GM18519 (cell line): Measurements from ENCODE around the gene GDF9.
A peak's percentile ranks its signal among the peaks of the same experiment; 100 is the strongest.

Experiments
- ATAC-seq: cut with Tn5 transposase; IDR thresholded peaks from one replicate; pipeline ENCODE4 v1.9.1; 2021; ENCODE audit warnings: mild to moderate bottlenecking, moderate library complexity; ENCODE audit not compliant: unreplicated experiment, low FRiP score

GDF9 gene

DNA sequence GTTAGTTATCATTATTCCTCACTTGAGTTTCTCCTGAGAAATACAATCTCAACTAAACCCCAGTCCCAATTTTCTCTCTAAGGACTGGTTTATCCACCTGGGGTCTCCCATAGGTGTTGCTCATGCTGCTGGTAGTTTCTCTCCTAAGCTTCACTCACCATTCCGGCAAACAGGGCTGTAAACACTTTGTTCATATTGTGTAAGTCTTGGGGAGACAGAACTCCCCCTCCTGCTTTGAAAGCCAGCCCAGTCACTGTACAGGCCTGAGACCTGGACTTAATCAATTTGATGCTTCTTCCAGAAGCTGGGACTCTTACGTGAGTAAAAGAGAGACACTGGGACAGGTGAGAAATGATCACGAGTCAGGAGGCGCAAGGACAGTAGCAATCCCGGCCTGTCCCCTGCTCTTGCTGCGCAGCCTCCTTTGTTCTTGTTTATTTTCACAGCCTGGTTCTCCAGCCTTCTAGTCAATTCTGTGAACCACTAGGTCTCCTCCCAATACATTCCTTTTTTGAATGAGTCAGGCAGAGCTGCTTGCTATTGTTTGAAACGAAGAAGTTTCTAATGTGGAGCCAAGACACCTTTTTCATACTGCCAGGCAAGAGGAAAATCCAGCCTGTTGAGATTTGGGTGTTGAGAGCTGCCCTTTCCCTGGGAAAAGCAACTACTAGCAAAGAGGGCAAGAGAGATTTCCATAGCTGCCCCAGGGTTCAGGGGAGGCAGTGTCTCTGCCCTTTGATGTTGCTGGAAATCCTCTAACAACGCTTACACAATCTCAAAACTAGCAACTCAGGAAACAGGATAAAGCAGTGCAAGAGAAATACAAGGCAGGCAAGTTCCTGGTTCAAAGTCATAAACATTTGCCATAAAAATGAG, 26.6 kb downstream of the GDF9 start:
- no peak for ATAC-seq

DNA sequence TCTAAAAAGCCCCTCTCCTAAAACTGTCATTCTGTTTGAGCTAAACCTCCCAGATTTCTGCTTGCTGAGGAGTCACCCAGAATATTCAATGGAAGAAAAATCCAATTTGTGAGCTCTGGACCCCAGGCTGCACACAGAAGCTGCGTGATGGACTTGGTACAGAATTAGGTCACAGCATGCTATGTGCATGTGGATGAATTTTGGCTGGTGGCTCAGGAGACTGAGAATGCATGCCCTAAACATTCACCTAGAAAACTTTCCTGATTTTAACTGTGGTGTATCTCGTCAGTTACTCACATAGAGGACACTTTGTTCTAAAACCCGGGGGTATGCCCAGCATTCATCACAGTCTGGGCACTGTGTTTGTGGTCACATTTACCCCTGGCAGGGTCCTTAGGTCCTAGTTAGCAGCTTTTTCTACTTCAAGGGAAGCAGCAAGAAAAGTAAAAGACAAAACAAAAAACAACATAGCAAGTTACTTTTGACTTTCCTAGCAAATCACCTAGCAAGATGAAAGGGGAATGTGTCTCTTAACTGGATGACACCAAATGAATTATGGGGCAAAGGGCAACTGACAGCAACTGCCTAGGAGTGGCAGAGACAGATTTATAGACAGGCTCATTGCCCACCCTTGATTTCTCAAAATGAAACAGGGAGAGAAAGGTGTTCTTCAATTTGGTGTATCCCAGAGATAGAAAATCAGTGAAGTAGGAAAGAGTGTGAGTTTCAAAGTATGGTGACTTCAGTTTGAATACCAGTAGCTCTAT, 27.6 kb downstream of the GDF9 start:
- ATAC-seq, result no peak

DNA sequence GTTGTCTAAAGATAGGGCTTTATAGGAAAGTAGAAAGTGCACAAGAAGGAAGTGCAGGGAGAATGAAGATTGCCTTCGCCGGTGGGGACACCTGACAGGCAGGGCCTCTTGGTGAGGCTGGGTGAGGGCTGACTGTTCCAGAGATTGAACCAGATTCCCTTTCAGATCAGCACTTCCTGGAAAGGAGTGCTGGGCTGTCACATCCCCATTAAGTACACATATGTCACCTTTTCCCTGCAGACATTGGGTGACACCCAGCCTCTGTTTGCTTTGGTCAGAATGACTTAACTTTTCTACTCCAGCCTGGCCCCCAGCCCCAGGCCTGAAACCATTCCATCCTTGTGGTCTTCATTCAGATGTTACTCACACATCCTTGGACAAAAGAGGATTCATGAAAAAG, 28.4 kb downstream of the GDF9 start:
- ATAC-seq, result no peak

DNA sequence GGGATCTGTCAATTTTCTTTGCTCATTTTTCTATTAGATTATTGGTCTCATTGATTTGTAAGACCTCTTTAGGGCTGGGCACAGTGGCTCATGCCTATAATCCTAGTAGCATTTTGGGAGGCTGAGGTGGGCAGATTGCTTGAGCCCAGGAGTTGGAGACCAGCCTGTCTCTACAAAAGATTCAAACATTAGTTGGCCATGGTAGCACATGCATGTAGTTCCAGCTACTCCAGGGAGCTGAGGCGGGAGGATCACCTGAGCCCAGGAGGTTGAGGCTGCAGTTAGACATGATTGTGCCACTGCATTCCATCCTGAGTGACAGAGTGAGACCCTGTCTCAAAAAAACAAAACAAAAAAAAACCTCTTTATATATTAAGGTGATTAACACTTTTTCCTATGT, 29.4 kb downstream of the GDF9 start:
- ATAC-seq, result no peak

DNA sequence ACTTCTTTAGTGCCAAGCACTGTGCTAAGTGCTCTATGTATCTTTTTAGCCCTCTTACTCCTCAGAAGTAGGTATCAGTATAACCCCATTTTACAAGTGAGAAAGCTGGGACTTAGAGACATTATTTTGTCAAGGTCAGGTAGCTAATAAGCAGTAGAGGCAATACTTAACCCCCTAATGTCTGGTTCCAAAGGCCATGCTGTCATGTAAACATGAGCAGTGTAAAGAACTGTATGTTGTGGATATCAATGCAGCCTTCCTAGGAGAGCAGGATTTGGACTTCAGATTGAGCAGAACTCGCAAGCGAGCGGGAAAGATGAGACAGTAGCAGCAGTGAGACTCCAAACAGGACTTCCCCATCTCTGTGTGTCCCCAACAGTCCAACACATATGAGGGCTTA, 32.2 kb downstream of the GDF9 start:
- ATAC-seq, result no peak

DNA sequence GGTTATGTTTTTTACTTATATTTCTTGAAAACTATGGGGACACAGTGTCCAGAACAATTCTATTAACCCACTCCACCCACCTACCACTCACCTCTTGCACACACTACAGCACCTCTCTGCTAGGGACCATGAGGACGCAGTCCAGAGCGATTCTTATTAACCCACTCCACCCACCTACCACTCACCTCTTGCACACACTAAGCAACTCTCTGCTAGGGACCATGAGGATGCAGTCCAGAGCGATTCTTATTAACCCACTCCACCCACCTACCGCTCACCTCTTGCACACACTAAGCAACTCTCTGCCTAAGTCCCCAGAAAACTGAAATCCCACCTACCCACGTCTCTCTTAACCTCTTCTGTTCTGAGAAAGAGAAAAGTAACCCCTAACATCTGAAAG, 33.7 kb downstream of the GDF9 start:
- ATAC-seq, result no peak

DNA sequence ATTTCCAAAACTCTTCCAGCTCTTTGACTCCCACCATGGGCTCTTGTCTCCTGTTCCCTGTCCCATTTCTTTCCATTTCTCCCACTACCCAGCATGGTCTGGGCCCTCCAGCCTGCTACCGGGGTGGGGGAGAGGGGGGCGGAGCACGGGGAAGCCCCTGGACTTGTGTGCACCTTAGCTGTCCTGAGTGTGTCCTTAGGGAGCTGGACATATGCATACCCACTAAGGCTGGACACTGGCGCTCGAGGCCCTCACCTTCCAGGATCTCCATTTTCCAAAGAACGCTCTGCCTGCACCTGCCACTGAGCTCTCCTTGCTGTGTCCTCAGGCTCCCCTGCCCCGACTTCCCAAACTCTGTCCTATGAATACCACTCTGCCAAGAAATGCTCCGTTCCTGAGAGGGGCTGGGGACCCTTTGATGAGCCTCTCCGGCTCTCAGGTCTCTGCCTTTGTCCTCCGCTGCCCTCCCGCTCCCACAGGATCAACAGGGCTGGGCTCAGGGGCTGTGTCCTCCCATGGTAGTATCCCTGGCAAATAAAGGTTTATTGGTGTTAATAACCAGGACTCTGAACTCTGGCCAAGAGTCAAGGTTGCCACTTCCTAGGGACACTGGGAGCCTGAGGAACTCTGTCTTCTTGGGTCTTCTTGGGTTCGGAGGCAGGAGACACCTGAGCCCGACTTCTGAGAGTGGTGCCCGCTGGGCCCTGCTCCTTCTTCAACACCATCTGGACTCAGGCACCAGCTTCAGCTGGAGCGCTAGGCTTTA, 35.0 kb downstream of the GDF9 start:
- no peak for ATAC-seq

DNA sequence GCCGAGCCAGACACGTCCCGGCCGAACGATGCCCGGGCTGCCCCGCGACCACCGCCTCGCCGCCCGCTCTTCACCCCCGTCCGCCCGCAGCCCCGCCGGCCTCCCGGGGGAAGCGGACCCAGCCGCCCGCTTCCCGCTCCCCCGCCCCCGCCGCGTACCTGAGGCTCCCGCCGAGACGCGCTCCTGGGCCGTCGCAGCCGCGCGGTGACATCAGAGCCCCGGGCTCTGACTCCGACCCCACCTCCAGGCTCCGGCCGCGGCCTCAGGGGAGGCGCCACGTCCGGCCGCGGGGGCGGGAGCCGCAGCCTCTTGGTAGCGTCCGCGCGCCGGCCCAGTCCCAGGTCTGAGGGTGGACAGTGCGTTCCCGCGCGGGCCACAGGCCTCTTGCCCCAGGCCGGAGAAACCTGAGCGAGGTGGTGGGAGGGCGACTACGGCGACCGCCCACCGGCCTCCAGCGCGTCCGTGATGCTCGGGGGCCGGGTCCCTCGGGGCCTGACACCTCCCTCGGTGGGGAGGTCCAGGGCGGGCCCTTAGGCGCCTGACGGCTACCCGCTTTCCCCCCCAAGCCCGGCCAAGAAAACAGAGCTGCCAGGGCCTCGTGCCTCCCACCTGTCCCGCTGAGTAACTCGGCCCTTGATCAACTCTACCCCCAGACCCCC, 35.7 kb downstream of the GDF9 start, which contains the start of gene SHROOM1:
Gene SHROOM1, minus strand, starts transcription at position 212 of the 659 bp plus-strand sequence. CDS start 4,507 bp downstream, outside the sequence.
- peak; percentile 37 for ATAC-seq

DNA sequence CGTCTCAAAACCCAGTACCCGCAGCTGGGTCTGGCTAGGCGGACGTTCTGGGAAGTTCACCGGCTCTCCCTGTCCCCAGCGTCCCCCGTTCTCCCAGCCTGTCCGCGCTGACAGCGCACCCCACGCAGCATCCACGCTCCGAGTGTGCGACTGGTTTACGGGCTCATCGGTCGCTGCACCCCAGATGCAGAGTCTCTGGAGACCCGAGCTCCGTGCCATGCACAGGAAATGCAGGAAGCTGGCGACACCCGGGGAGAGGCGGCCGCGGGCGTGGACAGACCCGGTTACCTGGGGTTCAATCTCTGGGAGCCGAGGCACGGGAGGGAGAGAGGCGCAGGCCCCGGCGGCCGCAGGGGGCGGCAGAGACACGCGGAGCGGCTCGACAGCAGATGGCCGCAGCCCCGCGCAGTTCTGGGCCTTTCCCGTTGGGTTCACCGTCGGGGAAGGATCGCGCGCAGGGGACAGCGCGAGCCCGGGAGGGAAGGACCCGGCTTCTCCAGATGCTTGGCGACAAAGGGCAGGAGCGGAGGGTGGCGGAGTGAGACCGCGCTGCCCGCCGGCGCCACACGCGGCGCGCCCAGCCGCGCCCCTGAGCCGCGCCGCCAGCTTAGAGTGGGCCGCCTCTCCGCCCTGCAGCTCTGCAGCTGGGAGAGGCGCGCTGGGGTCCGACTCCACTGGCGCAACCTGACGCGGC, 36.4 kb downstream of the GDF9 start:
- ATAC-seq, result peak; percentile 61

DNA sequence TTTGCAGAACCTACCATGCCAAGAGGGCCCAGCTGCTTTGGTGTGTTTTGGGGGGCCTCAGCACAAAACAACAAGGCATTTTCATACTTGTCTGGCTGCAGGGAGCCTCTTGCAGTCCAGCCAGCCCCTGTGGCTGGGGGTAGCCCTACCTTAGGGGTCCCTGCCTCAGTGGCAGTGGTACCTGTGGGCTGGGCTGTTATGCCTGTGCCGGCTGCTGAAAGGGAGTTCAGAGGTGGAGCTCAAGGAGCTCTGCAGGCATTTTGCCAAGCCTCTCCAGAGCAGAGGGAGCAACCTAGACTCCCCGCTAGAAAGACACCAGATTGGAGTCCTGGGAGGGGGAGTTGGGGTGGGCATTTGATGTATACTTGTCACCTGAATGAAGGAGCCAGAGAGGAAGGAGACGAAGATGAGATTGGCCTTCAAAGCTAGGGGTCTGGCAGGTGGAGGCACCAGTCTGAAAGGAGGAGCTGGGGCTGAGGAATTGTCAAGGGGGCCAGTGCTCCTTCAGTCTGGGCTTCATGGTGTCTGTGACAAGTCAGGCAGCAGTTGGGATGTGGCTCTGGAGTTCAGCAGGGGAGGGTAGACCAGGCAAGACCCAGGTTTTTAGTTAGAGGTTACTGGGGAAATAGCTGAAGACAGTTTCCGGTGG, 37.3 kb downstream of the GDF9 start:
- no peak for ATAC-seq

DNA sequence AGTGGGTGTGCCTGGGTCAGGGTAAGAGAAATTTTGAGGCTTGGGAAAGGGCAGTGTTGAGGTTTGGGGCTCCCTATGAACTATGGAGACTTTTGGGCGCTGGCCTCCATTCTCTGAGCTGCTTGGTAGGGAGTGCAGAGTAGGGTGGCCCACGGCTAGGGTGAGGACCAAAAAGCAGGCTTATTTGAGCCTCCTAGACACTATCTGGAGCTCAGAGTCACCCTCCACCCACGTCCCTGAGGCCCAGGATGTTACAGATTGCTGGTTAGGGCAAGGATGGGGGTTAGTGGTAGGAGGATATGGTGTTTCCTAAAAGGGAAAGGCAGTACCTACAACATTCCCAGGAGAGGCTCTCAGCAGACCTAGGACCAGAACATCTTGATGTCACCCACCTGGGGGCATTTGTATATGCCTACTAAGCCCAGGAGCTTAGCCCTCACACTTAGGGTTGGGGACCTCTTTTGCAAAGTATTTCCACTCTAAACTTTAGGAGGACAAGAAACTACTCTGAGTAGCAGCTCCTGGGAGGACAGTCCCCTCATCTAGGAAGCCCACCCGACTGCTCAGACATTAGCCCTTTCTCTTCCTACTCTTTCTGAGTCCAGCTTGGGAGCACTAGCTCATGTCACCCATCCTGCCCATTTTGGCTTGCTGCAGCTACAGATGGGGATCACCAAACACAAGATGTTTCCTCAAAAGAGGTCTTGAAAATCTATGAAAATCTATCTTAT, 38.2 kb downstream of the GDF9 start:
- no peak for ATAC-seq

DNA sequence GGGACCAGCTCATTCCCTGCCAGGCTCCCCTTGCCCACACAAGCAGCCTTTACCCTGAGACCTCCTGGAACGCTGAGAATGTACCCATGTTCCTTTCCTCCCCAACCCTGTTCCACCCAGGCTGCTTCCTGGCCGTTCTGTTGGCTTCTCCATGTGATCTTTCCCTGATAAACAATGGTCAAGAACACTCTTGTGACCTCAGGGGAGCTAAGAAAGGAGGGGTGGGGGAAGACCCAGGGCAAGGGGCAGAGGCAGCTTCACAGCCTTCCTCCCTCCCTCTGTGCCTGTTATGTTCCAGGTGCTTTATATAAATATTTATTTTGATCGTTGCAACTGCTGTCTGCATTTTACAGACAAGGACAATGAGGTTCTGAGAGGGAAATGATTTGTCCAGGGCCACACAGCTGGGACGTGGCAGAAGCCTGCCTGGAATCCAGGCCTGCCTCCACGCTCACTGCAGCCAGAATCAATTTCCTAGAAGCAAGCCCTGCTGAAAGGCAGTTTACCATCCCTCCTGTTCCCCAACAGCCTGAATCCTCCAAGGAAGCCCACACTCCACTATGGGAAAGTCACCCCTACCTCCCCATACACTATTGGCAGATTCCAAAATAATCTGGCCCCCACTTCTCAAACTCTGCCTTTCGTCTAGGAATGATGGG, 39.7 kb downstream of the GDF9 start:
- ATAC-seq, result no peak

DNA sequence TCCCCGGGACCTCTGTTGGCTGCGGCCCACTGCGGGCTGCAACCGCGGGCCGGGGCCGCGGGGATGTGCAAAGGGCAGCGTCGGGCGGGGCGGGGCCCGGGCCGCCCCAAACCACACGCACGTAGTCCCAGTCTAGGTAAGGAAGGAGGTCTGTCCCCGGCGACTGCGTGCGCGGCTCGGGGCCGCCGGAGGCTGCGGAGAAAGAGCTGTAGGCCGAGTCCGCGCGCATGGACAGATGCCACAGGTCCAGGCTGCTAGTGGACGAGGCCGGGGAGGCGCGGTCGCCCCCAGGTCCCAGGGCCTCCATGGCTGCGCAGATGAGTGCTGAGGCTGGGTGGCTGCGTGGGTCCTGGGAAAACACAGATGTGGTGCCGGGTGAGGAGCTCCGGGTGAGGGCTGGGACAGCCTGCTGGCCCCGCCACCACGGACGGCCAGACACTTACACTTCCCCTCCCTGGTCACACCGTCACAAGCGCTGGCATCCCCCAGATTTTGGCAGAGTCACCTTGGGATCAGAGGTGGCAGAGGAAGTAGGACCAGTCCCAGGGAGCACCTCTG, 40.4 kb downstream of the GDF9 start:
- ATAC-seq, result no peak

DNA sequence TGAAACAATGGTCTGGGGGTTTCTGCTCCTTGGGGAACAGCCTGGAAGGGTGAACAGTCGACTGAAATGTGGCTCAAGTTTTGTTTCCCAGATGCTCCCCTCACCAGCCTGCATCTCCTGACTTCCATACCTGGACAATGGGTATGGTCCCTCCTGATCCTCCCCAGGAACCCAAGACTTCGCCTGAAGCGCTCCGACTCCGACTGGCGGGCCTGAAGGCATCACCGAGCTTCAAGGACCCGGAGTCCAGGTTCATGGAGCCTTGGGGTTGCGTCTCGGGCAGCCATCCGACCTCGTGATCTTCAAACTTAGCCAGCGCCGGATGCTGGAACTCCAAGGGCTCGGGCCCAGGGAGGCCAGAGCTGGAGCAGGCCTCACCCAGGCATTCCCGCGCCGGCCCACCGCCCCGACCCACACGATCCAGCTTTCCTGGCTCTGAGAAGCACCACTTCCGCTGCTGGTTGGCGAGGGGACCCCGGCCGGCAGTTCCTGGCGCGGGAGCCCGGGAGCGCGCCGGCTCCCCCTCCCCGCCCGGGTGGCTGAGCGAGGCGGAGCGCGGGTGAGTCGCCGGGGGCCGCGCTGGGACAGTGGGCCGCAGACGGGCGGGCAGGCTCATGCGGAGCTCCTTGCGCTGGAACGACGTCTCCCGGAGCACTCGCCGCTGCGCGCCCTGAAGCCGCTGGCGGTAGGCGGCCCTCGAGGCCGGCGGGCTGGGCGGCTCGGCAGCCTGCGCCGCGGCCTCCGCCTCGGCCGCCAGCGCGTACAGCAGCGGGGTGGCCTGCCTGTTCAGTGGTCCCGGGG, 41.0 kb downstream of the GDF9 start:
- no peak for ATAC-seq

DNA sequence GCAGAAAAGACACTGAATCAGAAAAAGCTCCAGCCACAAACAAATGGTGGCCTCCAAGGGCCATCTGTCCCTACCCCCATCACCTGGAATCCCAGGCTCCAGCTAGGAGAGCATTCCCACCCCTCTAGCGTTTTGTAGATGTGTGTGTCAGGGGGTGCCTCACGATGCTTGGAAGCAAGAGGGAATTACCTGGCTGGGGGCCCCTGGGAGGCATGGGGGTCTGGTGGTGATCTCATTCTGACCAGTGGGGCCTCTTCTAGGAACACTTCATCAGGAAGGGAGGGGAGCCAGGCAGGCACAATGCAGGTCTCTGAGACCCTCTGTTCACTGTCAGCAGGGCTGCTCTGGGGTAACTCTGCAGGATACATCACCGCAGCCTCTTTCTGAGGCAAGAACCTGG, 41.8 kb downstream of the GDF9 start:
- ATAC-seq, result no peak

DNA sequence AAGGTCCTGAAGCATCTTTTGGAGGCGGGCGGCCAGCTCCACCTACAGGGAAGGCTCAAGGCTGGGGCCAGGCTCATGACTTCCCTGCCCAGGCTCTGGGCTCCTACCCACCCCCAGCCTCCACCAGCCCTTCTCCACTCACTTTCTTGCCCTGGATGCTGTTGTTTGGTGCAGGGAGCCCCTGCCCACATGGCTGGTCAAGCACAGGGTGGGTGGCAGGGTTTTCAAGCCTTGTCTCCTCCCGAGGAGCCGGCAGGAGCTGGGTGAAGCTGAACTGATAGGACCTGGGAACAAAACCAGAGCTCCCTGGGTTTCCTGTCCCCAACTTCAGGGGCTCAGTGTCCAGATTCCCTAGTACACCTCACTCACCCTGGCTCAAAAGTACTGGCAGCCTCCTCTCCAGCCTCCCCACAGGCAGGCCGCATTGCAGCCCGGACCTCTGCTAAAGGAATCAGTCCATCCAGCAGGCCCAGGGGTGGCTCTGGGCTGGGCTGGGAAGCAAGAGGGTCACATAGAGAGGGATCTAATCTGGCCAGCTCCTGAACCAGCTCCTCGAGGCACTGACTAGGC, 42.7 kb downstream of the GDF9 start:
- ATAC-seq, result no peak
